Loucy (cell line): ENCODE measurements around the gene HERC3.

Experiments used
- EZH2phosphoT487 ChIP-seq: fragments of 200-600 bp; IDR thresholded peaks from 2 replicates; pipeline ENCODE4 v1.6.1; 2018; ENCODE audit warnings: antibody characterized with exemption, mild to moderate bottlenecking, moderate library complexity, borderline replicate concordance
- TF ChIP-seq, protein P1 (sequence below): fragments of 200-600 bp; sonication (generic); conservative IDR thresholded peaks from 2 replicates; pipeline ENCODE4 v1.5.1; 2014; ENCODE audit warnings: mild to moderate bottlenecking, antibody characterized with exemption, low read length

DNA sequence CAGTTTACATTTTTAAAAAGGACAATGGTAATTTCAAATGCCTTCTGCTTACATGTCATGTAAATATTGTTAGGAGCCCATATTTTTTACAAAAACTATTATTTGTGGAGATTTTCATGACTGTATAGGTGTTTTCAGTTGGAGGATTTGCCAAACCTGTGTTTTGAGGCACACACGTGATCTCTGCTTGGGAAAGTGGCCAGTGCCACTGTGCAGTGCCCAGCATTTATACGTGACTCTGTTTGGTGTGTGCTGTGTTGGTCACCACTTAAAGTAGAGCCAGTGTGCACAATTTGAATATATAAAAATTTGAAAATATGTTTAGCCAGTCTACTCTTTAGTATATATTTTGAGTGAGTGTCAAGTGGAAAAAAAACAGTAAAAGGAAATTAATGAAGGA is 132.1 kb downstream of the HERC3 start:
- TF ChIP-seq, protein P1, sequence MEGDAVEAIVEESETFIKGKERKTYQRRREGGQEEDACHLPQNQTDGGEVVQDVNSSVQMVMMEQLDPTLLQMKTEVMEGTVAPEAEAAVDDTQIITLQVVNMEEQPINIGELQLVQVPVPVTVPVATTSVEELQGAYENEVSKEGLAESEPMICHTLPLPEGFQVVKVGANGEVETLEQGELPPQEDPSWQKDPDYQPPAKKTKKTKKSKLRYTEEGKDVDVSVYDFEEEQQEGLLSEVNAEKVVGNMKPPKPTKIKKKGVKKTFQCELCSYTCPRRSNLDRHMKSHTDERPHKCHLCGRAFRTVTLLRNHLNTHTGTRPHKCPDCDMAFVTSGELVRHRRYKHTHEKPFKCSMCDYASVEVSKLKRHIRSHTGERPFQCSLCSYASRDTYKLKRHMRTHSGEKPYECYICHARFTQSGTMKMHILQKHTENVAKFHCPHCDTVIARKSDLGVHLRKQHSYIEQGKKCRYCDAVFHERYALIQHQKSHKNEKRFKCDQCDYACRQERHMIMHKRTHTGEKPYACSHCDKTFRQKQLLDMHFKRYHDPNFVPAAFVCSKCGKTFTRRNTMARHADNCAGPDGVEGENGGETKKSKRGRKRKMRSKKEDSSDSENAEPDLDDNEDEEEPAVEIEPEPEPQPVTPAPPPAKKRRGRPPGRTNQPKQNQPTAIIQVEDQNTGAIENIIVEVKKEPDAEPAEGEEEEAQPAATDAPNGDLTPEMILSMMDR, result no peak
- TF ChIP-seq EZH2phosphoT487, result no peak
